Skeletal muscle cell (primary cell): ENCODE results near the gene CREB3.
A peak's percentile ranks its signal among the peaks of the same experiment; 100 is the strongest.

Experiments used
- DNase-seq: peaks from one replicate; pipeline ENCODE4 v3.0.0-alpha.2; 2010; ENCODE audit warnings: low read depth
- H3K4me3 ChIP-seq: 2 replicates; pipeline ENCODE4 v1.5.1; 2011; ENCODE audit warnings: low read depth, mild to moderate bottlenecking, control low read depth, low read length, moderate library complexity

The CREB3 gene

DNA sequence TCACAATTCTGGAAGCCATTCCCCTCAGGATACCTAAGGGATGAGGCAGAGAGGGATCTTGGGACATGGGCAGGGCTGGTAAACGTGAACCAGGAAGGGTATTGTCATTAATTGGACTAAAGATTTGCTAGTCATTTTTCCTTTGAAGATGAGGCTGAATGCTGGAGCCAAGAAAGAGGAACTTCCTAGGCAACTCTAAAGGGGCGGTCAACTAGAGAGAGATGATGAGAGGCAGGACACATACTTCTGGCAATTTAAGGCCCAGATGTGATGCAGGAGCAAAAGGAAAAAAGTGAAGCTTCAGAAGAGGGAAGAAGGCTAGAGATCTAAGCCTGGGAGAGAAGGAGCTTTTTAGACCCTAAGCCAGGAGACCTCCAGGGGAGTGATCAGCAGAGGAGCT lies 11.0 kb downstream of the CREB3 start:
- DNase-seq = no peak
- H3K4me3 ChIP-seq = no peak overlapping the region

DNA sequence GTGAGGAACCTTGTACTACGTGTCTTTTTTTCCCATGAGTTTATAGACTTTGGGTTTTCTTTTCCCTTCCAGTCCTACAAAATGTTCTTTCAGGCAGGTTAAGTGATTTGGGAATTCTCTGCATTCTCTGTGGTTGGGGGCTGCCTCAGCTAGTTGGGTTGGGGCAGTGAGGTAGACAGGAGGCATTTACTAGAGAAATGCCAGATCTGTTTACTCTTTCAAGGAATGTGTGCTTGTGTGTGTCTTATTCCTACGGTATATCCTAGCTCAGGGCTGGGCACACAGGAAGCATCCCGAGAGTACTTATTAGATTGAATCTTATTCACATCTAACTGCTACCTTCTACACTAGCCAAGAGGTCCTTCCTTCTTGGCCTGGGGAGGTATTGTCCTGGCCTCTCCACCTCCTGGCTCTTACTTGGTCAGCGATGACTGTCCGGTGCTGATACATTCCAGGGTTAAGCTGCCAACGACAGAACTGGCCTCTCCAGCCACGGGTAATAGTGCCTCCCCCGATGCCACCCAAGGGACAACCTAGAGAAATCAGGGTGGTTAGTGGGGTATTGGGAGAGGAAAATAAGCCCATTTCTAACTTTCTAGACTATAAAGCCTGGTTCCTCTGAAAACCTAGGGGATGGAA lies 11.5 kb downstream of the CREB3 start:
- no peak for DNase-seq
- H3K4me3 ChIP-seq = no peak overlapping the region

DNA sequence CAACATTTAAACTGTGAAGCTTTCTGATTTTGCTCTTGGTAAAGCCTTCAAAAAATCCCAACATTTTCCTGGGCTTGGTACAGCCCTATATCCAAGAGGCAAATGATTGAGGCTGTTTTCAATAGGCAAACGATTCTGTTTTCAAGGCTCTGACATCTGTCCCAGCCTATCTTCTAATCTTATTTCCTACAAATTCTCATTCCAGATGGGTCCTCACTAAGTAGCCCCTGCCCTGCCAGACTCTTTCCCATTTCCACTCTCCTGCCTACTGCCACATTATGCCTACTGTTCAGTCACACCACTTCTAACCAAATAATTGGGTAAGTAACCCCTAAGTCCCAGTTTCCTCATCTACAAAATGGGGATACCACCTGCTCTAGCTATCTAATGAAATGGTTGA lies 13.1 kb downstream of the CREB3 start:
- no peak for DNase-seq
- no peak overlapping the region for H3K4me3 ChIP-seq

DNA sequence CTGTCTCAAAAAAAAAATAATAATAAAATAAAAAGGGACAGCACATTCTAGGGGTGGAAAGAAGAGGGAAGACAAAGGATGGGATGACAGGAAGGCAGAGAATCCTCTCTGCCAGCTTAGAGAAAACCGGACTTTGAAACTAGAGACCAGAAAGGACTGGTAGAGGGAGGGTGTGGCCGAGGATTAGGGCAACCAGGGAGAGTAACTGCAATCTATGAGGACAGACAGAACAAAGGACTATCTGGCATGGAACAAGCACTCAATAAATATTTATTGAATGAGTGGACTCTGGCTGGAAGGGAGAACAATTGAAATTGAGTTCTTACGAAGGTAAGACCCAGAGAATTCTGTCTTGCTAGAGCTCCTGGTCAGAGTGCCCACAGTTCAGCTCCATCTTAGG lies 14.1 kb downstream of the CREB3 start:
- DNase-seq = no peak
- peak overlapping the region; percentile 92 for H3K4me3 ChIP-seq

DNA sequence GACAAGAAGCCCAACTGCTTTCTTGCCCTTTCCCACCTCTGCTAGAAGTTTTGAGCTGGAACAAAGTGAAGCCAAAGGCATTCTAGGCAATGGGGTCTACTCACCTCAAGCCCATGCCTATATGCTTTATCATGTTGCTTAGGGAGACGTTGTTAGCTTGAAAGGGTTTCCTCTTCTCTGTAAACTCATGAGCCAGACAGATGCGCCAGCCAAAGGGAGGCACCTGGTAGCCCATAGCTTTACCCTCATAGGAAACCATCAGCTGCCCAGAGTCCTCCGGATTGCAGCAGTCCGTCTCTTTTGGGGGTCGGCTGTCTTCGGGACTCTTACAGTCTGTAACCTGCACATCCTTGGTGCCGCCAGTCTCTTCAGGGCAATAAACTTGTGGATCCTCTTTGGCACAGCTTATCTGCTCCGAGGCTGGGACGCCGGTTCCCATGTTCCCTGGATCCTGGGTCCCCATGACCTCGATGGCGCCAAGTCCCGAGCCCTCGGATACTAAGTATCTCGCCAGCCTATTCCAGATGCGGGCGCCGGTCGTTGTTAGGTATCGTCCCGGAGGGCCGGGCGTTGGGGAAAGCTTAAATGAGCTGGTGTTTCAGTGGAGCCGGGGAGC lies 15.9 kb downstream of the CREB3 start:
- no peak for DNase-seq
- peak overlapping the region; percentile 92 for H3K4me3 ChIP-seq

DNA sequence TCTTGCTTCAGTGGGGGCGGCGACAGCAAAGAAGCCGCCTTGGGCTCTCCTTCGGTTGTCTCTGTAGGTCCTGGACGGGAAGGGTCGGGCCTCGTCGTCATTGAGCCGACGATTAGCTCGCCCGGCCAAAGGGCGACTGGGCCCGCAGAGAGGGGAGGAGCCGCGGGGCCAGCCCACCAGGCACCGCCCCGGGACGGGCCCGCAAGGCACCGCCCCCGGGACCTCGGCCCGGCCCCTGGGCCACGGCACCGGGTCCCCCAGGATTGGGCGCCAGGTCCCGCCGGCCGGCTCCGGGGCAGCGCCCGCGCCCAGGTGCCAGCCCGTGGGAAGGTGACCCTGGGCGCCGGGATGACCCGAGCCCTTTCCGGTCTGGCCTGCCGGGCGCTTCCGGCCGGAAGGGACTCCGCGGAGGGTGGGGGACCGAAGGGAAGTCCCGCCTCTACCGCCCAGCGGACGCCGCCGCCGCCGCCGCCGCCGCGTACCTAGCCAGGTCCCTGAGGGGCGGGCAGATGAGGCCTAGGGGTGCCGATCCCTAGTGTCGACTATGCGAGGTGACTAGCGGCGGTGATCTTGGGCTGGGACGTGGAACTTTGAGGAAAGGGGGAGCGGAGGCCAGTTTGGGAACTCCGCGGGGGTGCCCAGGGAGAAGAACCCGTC lies 16.5 kb downstream of the CREB3 start, which contains the start of the genes GBA2 and RGP1:
GBA2 (minus strand) TSS at position 371 of the 657 bp plus-strand sequence. CDS start 524 bp downstream, outside the sequence.
RGP1 (plus strand) TSS at position 430 of the 657 bp plus-strand sequence. CDS start 469 bp downstream, outside the sequence.
- peak within 1 kb of the TSS; percentile 92 for H3K4me3 ChIP-seq
- no peak for DNase-seq

DNA sequence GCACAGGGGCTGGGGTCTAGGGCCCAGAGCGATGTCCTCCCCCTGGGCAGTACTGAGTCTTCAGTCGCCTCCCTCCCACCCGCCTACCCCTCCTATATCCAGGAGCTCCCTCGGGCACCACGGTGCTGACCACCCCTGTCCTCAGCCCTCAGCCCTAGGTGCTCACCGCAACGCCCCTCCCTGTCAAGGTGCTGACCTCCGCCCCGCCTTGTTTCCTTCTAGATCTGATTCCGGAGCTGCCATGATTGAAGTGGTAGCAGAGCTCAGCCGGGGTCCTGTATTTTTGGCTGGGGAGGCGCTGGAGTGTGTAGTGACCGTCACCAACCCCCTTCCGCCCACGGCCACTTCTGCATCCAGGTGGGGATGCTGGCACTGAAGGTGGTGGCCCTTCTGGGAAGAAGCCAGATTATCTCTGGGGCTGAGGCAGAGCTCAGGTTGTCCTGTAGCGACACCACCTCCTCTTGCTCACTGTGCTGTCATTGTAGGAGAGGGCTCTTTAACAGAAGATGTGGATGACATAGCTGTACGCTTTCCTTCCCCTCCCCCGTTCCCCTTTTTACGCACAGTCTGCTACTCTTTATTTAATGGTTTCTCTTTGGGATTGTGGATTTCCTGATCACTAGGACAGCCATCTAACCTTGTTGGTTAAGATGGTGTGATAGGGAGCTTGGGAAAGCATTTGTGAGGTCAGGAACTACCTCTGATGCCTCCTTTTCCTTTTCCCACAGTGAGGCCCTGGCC lies 17.2 kb downstream of the CREB3 start:
- no peak for DNase-seq
- H3K4me3 ChIP-seq = peak overlapping the region; percentile 92

DNA sequence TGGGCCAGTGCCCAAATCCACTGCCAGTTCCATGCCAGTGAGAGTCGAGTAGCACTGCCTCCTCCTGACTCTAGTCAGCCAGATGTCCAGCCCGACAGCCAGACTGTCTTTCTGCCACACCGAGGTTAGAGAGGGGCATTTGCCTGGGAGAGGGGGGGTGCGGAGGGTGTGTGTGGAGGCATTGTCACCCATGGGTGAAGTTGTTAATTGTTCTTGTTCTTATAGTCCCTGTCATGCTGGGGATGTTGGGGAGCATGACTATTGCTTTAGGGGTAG lies 17.7 kb downstream of the CREB3 start:
- DNase-seq = no peak
- H3K4me3 ChIP-seq = peak overlapping the region; percentile 92

DNA sequence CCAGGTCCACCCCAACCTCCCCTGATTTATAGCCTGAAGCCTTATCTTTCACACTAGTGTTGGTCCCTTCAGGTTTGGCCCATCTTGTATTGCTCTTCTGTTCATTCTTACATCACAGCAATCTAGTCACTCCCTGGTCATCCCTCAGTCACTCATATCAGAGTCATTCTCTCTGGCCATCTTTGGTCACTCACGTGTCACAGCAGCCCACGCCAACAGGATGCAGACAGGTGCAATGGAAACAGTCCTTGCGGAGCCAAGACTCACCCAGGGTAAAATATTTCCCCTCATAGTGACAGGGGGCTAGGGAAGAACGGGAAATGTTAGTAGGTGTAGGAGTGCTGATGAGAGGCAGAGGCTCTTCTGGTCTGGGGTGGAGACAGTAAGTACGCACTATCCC lies 21.0 kb downstream of the CREB3 start:
- no peak for DNase-seq
- H3K4me3 ChIP-seq = no peak overlapping the region

DNA sequence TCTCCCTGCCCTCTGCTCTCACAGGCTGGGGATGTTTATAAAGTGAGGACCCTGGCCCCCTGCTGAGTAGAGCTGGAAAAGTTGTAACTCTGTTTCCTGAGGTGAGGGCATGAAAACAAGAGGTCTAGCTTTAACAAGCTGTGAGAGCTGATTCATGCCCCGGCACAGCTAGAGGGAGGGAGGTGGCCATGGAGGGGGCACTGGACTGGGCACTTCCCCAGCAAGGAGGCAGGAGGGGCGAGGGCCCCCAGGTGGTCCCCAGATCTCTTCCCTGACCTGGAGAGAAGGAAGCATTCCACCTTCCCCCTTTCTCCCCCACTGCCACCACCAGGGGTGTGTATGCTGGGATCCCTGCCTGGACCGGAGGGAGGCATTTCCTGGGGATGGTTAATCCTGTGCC lies 21.8 kb downstream of the CREB3 start, which contains the start of gene MSMP:
MSMP (minus strand) TSS at position 13 of the 400 bp plus-strand sequence. CDS start 147 bp downstream, outside the sequence.
- no peak for DNase-seq

DNA sequence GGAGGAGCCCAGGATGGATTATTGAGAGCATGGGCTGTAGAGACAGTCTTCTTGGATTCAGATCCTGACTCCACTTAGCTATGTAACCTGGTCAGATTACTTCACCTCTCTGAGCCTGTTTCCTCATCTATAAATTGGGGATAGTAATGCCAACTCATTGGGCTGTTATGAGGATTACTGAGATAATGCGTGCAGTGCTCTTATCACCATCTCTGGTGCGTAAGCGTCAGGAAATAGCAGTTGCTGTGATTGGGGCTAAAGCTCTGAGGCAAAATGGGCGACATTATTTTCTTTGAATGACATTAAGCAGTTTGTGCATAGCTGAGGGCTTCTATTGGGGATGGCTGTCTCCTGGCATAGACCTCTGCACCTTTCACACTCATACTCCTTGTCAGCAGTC lies 22.6 kb downstream of the CREB3 start:
- no peak for DNase-seq
- no peak overlapping the region for H3K4me3 ChIP-seq

More for the DNA sequence above, 21.8 kb downstream of the CREB3 start, which contains the start of gene MSMP:
- H3K4me3 ChIP-seq = no peak within 1 kb of the TSS

DNA sequence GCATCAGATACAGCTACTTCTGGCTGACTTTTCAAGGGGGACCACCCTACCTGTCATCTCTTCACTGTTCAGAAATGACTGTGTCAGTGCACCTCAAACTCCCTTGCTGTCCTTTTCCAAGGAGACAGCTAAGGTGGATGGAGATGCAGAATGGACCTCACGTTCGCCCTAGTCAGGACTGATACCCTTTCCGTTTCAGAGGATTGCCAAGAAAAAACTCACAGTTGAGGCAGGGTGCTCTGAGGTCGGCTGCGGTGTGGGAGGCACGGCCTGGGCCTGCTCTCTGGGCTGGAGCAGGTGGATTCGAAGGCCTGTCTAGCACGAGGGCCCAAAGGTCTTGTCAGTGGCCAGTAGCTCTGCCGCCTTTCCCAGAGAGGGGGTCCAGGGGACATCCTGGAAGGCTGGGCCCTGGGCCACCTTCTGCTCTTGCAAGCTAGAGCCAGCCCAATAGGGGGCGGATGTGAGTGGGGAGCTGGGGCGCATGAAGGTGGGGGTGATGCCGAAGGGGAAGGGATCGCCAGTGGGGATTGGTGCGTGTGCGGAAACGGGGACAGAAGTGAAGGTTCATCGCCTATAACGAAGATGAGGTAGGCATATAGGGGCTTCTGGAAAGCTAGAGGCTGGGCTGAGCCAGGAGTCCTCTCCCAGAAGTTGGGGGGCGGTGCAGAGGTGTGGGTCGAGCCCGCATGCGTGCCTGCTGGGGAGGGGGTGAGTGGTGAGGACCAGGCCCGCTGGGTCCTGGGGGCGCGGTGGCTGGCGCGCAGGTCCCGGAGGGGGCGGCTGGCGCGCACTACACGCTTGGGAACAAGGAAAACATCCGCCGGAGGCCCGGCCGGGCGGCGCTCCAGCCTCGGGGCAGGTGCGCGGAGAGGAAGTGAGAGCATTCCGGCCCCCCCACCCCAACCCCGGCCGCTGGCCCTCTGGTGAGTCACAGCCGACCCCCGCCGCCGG lies 24.1 kb downstream of the CREB3 start:
- peak overlapping the region; percentile 36 for H3K4me3 ChIP-seq
- no peak for DNase-seq

DNA sequence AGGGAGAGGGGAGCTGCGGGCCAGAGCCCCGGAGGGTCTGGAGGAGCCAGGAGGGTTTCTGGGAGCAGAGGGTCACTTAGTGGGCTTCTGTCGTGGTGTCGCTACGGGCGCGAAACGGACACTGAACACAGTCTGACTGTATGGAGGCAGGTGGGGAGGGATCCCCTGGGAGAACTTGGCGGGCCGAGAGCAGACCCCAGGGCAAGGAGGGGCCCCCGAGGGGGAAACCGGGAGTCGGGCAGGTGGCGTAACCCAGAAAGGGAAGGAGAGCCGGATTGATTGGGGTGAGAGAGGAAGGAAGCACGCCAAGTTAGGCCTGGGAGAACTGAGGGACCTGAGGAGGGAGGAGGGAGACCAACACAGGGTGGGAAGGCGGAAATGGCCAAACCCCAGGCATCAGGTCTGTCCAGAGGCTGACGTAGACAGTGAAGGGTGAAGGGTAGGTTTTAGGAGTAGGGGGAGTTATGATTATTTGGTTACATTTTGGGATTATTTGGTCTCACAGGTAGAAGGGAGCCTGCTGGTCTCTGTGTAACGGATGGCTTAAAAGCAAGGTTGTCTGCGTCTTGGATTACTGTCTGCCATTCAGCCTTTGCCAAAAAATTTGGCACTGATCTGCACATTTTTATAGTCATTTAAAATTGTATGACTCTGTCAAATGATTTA lies 24.9 kb downstream of the CREB3 start:
- DNase-seq = no peak
- H3K4me3 ChIP-seq = peak overlapping the region; percentile 36

DNA sequence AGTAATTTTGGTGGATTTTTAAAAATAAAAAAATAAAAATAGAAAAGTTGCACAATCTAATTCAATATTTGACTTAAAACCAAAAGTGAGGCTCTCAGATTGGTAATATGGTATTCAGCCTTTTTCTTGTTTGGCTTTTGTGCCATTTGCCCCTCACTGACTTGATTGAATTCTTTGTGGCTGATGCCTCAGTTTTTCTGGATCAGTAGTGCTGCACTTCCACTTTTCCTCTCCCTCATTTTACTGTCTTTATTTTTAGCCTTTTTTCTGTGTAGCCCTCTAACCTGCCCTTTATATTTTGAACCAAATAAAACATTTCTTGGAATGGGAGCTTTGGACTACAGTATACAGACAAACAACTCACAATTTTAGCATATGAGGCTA lies 25.4 kb downstream of the CREB3 start:
- DNase-seq = no peak
- H3K4me3 ChIP-seq = no peak overlapping the region

DNA sequence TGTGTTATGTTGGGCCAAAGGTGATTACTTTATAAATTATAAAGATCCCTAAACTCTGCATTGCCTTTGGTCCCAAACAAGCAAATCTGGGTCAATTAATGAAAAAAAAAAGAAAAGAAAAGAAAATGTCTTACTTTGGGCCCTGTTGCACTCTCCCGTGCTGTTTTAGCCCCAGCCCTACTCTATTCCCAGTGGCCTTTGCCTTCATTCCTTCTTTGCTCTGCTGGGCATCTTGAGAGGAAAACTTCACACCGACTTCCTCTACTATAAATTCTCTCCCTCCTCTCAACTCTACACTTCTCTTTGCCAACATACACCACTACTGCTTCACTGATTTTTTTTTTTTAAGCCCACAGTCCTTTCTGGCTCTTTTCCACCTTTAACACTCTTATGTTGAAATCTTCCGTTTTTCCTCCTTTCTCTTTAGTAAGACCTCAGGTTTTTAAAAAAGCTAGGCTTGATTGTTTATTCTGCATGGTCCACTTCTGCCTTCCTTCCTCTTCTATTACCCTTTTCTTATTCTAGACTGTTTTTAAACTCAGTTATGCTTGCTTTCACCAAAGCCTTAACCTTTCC lies 26.1 kb downstream of the CREB3 start:
- DNase-seq = peak; percentile 36

DNA sequence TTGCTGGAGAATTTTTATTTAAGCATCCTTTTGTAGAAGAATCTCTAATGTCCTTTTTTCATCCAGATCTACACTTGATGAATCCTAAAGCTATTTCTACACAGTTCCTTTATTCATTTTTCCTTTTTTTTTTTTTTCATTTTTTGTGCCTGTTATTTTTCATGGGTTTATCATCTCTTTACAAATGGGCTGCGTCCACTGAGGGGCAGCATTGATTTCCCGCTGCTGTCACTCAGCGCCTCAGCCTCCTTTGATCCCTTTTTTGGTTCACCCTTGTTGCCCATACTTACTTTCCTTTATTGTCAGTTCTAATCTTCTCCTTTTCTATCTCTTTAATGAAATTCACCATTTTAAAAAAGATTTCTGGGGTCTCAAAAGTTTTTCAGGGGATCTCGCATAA lies 27.3 kb downstream of the CREB3 start:
- no peak for DNase-seq
- no peak overlapping the region for H3K4me3 ChIP-seq

More for the DNA sequence above, 26.1 kb downstream of the CREB3 start:
- no peak overlapping the region for H3K4me3 ChIP-seq

DNA sequence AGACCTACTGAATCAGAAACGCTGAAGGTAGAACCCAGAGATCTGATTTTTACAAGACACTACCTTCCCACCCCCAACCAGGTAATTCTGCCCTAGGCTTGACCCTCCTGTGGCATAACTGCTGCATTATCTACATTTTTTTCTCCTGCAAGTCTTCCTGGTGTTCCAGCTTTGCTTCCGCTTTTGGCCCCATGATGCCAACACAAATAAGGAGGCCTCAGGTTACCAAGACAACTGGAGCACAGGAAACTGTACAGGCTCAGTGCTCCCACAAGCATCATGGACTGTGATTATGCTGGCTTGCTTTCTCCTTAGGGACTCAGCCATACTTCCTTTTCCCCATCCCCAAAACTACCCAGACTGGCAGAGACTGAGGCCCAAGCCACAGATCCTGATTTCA lies 28.2 kb downstream of the CREB3 start:
- DNase-seq = peak; percentile 34
- no peak overlapping the region for H3K4me3 ChIP-seq

DNA sequence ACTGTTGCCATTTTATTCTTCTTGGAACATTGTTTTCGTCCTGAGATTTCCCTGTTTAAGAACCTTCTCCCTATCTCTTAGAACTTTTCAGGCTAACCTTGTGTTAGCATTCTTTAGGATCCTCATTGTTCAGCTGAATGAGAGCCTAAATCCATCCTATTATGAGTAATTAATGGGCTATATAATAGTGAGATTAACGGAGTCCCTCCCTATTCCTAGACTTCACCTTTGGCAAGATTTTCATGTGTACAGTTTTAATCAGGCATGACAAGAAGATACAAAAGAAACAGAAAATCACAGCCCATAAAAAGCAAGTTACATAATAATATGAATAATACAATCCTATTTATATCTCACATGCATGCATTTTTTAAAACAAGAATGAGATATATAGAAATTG lies 30.7 kb downstream of the CREB3 start:
- DNase-seq = no peak
- H3K4me3 ChIP-seq = no peak overlapping the region
